Upper lobe of left lung (tissue), 4 donors: ENCODE measurements around the gene HDAC5.

Experiments used
- CTCF ChIP-seq, 6 experiments: fragments of 450-650 bp in 4 of 6; fragments of 200-600 bp in 2 of 6; sonication (generic) in 2 of 6; IDR thresholded peaks; one replicate each; pipeline ENCODE4 v1.5.1; 2016 to 2019; ENCODE audit warnings: antibody characterized with exemption in 6 of 6
- POLR2A ChIP-seq, 4 donors: fragments of 450-650 bp; IDR thresholded peaks; one replicate each; pipeline ENCODE4 v1.5.1; 2016 to 2017; ENCODE audit warnings: antibody characterized with exemption in 4 of 4, mild to moderate bottlenecking in 2 of 4
- POLR2AphosphoS5 ChIP-seq, 2 donors: sonication (generic); formaldehyde crosslinking; IDR thresholded peaks; one replicate each; pipeline ENCODE4 v1.5.1; 2017; ENCODE audit warnings: antibody characterized with exemption in 2 of 2

DNA sequence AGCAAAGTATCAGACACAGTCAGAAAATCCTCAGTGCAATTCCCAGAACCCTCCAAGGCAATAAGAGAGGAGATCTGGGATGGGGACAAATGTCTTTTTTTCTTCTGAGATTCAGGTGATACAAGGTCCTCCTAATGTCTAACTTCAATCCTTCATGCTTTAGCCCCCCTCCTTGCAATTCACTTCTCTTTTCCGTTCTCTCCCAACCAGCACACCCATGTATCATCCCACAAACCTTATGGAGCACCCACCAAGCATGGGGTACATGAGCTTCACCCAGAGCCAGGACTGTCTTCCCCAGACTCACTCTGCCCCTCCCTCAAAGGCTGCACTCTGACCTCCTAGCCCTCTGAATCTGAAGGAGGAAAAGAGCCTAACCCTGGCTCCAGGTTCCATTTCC lies 10.1 kb downstream of the HDAC5 start:
- no peak for TF ChIP-seq CTCF (IDR thresholded peaks at IDR 0.05)
- TF ChIP-seq POLR2AphosphoS5 (IDR thresholded peaks at IDR 0.05), result no peak
- no peak for TF ChIP-seq POLR2A (IDR thresholded peaks at IDR 0.05)
